ENCODE results near the gene CARD10.

CARD10 gene, protein sequence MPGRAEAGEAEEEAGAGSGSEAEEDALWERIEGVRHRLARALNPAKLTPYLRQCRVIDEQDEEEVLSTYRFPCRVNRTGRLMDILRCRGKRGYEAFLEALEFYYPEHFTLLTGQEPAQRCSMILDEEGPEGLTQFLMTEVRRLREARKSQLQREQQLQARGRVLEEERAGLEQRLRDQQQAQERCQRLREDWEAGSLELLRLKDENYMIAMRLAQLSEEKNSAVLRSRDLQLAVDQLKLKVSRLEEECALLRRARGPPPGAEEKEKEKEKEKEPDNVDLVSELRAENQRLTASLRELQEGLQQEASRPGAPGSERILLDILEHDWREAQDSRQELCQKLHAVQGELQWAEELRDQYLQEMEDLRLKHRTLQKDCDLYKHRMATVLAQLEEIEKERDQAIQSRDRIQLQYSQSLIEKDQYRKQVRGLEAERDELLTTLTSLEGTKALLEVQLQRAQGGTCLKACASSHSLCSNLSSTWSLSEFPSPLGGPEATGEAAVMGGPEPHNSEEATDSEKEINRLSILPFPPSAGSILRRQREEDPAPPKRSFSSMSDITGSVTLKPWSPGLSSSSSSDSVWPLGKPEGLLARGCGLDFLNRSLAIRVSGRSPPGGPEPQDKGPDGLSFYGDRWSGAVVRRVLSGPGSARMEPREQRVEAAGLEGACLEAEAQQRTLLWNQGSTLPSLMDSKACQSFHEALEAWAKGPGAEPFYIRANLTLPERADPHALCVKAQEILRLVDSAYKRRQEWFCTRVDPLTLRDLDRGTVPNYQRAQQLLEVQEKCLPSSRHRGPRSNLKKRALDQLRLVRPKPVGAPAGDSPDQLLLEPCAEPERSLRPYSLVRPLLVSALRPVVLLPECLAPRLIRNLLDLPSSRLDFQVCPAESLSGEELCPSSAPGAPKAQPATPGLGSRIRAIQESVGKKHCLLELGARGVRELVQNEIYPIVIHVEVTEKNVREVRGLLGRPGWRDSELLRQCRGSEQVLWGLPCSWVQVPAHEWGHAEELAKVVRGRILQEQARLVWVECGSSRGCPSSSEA

DNA sequence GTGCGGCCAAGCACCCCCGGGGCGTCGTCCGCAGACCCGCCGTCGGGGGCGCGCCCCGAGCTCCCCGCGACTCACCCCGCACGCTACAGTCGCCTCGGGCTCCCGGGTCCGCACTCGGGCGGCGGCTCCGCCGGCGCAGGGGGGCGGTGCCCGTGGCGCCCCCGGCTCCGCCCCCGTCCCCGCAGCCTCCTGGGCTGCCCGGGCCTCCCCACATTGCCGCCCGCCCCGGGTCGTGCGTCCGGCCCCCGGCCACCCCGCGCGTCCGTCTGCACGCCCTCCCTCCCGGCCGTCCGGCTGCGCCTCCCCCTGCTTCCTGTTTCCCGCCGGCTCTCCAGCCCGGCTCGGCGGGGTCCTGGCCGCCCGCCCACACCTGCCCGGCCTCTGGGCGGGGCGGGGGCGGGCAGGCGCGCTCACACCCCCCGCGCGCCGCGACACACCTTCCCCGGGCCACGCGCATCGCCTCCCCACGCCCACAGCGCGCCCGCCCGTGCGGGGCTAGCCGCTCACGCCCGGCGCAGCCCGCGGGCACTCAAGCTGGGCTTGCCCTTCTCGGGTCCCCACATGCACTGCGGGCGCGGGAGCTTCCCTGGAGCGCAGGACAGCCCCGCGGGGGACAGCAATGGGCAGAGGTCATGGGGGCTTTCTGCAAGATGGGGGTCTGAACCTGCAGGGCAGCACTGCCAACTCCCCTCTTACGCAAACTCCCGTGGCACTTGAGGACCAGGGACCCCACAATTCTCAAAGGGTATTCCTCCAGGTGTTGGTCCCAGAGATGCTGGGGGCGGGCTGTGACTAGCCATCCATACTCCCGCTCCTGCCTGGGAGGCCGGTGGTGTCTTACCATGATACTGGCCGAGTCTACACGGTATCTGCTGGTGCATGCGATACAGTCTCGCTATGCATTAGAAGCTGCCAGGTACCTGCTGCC lies at the start of gene CARD10:
TSS of gene CARD10 (minus strand) at position 148 of the 928 bp plus-strand sequence. CDS start 215 bp downstream, outside the sequence.
- DNase-seq, result no peak

DNA sequence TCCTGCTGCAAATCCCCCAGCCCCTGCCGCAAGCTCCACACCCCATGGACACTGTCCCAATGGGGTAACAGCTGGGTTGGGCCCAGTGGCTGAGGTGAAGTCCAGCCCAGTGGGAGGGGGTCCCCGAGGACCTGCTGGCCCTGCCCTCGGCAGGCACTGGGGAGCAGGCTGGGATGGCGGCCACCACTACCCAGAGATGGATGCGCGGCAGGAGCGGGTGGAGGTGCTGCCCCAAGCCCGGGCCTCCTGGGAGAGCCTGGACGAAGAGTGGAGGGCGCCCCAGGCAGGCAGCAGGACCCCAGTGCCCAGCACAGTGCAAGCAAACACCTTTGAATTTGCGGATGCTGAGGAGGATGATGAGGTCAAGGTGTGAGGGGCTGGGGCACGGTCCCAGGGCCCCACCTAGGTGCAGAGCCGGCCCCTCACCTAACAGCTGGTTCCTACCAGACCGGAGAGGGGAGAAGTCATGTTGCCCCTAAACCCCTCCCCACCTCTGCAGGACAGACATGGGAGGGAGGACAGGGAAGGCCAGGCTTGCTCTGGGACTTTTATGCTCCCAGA lies 49.3 kb upstream of the CARD10 start:
- DNase-seq, result no peak

DNA sequence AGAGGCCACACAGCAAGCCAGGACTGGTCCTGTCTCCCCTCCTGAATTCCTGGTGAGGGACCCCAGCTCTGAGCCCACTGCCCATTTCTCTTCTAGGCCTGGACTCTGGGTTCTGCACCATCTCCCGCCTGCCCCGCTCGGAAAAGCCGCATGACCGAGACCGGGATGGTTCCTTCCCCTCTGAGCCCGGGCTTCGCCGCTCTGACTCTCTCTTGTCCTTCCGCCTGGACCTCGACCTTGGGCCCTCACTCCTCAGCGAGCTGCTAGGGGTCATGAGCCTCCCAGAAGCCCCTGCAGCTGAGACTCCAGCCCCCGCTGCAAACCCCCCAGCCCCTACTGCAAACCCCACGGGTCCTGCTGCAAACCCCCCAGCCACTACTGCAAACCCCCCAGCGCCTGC lies 48.8 kb upstream of the CARD10 start:
- no peak for DNase-seq

DNA sequence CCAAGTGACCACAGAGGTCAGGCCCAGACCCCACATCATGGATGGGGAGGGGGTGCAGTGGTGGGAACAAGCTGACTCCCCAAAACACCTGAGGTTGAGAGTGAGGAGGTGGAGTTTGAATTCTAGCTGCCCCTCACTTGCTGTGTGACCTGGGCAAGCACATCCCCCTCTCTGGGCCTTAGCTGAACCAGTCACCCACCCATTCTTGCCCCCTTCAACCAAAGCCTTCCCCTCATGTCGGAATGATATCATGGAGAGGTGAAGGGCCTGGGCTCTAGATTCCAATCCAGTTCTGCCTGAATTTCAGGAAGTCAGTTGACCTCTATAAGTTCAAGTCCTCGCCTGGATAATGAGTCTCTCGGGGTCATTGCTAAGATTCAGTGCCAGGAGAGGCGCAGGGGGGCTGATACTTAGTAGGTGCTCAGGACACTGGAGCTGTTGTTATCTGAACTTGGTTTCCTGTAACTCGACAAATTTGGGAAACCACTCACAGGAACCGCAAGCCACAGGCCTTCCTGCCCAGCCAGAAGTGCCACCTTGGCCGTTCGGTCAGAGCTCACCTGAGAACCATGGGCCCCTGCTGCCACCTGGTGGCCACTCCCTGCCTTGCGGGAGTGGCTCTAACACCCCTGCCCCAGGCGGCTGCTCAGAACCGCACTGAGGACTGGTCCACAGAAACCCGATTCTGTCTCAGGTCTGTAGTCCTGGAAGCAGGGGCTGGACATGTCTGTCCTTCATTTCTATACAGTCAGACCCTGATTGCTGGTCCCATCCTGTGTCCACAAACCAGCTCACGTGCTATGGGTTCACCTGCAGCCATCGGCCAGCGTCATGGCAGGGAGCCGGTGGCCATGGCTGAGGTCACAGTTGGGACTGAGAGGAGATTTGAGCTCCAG lies 47.9 kb upstream of the CARD10 start:
- peak; percentile 55 for DNase-seq

DNA sequence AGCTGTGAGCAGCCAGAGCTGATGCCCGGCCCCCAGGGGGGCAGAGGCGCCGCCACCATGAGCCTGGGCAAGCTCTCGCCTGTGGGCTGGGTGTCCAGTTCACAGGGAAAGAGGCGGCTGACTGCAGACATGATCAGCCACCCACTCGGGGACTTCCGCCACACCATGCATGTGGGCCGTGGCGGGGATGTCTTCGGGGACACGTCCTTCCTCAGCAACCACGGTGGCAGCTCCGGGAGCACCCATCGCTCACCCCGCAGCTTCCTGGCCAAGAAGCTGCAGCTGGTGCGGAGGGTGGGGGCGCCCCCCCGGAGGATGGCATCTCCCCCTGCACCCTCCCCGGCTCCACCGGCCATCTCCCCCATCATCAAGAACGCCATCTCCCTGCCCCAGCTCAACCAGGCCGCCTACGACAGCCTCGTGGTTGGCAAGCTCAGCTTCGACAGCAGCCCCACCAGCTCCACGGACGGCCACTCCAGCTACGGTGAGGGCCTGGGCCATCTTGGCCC lies 47.2 kb upstream of the CARD10 start:
- DNase-seq, result no peak

DNA sequence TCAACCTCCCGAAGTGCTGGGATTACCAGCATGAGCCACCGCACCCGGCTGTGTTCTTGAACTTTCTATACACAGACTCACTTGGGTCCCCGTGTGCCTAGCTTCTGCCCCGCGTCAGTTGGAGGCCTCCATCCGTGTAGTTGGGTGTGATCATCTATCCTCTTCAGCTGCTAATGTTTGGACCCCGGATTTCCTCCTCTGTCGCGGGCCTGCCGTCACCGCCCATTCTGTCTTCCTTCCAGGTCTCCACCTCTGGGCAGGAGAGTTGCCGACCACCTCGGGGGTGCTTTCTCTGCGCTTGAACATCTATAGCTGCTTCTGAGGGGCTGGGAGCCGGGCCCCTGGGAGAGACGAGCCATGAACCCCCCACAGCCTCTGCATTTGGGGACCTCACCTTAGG lies 46.6 kb upstream of the CARD10 start:
- no peak for DNase-seq

DNA sequence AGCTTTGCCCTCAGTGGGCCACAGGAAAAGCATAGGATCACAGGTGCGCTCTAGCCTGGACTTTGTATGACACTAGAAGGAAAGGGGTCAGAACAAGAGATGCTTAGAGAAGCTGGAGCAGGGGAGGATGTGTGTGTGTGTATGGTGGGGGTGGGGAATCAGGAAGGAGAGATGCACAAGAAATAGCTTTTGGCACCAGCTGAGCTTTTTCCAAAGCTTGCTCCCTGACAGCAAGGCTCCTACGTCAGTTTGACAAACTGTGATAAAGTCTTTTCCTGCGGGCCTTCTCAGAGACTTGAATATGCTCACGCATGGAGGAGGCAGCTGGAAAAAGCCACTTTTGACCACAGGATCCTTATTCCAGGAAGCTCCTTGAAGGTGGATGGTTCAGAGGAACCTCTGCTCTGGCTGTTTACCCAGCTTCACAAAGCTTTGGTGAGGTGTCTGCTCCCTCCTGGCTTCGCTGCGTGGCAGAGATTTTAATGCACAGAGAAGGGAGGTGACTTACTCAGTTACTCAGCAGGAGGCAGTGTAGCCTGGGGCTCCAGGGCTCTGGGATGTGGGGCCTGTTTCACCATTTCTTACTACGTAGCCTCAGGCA lies 45.0 kb upstream of the CARD10 start:
- DNase-seq, result no peak

DNA sequence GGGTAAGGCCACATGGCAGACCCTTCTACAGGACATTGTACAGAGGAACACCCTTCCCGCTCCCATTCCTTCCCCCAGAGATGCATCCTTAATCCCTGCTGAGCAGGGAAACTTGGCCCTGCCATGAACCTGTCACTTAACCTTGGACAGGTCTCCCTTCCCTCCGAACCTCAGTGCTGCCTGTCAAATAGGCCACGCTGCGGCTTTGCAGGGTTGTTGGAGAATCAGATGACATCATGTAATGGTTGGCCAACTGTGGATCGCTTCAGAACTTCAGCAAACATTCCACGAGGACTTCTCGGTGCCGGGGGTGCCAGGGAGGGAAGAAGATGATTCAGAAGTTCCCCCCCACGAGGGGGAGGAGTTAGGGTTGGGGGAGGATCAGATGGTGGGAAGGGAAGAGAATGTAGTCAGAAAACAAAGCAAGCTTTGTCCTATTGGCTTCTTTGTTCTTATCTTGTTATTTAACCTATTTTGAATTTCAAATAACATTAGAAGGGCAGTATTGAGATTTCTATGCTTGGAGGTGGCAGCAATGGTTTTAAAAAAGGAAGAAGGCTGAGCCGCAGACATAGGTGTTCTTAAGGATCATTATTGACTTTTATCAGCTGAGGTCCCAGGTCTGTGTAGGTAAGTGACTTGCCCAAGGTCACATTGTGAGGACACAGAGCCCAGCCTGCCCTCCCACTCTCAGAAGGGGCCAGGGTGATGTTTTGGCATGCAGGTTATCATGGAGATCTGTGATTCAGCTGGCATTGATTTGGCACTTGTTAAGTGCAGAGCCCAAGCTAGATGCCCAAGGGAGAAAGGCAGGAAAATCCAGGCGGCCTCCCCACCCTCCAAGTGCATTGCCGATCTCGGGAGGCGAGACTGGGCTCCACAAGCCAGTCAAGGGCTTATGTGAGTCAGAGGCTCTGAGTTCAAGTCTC lies 44.2 kb upstream of the CARD10 start:
- no peak for DNase-seq

DNA sequence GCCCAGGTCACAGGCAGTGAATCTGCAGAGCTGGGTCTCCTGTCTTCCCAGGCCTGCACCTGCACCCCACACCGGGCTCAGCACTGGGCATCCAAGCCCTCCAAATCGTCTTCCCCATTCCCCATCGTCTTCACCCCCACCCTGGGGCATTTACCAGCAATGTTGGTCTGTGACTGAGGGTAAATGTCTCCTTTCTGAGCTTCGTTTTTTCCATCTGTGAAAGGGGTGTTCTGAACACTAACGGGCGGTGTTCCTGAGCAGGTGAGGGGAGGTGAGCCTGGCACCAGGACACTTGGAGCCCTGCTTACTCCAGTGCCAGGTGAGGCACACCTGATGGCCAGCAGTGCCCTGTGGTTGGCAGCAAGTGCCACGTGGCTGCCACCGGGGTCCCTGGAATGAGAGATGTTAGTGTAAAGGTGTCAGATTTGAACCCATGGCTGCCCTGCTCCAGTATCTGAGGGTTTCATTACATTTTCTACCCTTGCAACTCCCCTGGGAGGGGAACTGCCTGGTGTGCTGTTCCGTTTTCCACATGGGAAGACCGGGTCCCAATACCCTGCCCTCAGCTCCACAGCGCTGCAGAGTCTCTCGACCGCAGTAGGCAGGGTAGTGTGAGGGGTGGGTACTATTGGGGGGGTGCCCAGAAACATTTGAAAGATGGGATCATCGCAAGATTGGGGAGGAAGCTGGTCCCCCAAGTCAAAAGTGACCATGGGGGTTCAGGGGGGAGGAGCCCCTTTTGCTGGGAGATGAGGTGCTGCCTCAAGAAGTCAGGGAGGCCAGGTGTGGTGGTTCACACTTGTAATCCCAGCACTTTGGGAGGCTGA lies 43.0 kb upstream of the CARD10 start:
- no peak for DNase-seq

DNA sequence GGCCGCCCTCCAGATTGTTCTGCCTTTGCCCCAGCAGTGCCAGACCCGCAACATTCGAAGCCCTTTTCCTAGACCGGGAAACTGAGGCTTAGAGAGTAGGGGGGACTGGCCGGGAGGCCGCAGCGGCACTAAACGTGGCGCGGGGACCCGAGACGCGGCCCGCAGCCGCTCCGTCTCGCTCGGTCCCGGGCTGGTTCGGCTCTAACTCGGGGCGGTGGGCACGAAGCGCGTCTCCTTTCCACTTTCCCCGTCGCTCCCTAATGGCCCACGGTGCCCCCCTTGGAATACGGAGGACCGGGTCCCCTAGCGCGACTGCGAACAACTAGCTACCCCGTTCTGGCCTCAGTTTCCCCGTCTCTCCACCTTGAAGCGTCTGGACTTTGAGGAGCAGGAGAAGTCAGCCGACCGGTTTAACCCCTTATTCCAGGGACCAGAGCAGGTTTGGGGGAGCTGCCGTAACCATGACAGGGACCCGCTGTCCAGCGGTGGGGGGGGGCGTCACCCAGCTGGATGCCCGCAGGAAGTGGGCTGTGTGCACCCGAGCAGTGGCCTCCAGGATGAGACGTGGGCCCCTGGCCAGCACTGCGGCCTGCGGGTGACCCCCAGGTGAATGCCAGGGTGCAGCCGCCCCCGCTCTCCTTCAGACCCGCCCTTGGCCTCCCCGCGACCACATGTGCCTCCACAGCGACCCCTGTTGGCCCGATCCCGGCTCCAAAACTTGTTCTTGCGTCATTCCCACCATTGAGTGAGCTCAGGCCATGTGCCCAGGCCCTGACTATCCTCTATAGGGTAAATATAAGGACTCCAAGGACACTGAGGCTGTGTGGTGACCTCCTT lies 42.2 kb upstream of the CARD10 start:
- peak; percentile 29 for DNase-seq

DNA sequence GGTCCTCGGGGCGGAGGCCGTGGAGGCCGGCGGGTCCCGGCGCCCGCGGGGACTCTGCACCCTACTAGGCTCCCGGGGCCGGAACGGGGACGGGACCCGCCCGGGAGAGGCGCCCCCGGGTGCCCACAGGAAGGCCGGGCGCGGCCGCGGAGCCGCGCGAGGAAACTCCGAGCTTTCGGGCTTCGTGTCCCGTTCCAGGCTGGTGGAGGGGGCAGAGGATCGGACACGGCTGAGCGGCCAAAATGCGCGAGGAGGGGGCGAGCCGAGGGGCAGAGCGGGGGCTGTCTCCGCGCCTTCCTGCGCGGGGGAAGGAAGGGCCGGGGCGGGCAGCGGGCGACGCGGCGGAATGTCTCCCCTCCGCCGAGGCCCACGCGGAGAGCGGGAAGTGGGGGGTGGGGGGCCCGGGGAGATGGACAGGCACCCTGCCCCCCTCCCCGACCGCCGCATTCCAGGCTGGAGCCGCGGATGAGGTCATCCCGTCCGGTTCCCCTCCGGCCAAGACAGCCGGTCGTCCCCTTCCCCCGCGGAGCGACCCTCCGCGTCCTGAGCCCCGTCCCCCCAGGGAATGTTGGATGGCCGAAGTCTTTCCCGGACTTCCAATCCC lies 41.5 kb upstream of the CARD10 start:
- DNase-seq, result no peak

DNA sequence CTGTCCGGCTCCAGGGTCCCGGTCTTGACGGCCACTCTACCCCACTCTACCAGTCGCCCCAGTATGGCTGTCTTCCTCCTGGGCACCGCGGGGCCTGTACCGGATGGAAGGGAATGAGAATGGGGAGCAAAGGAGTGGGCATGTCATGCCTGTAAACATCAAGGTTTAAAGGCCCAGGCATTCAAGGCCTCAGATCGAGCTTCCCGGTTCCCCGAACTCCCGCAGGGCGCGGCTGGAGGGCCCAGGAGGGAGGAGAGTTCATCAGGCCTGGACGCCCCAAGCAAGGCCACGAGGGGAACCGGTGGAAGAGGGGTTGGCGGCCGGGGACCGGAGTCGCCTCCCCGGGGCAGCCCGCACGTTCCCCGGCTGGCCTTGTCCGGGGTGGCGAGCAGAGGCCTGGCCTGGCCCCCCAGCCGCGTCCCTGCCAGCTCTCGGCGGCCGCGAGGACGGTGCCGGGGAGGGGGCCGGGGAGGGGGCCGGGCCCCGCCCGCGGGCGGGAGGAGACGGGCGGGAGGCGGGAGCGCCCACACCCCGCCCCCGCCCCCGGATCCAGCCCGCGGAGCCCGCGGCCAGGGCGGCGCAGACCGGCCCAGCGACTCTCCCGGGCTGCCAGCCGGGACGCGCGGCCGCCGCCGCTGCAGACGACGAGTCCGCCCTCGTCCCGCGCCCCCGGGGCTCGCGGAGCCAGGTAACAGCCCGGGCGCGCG lies 40.8 kb upstream of the CARD10 start, which contains the start of gene CDC42EP1:
TSS of gene CDC42EP1 (plus strand) at position 580 of the 707 bp plus-strand sequence. CDS start 5,870 bp downstream, outside the sequence.
- DNase-seq, result no peak

DNA sequence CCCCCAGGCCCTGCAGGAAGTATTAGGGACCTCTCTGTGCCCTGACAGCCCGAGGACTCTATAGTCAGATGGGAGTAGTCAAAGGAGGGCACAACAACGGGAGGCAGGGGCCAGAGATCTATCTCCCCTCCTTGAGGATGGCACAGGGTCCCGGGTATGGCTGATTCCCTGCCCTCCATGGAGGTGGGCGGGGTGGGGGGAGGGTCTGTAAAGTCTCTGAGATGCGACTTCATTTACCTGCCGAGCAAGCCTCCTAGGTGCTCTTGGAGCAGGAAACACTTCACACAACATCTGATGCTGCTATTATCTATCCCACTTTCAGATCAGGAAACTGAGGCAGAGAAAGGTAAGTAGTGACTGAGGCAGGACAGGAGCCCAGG lies 40.3 kb upstream of the CARD10 start:
- DNase-seq, result no peak

DNA sequence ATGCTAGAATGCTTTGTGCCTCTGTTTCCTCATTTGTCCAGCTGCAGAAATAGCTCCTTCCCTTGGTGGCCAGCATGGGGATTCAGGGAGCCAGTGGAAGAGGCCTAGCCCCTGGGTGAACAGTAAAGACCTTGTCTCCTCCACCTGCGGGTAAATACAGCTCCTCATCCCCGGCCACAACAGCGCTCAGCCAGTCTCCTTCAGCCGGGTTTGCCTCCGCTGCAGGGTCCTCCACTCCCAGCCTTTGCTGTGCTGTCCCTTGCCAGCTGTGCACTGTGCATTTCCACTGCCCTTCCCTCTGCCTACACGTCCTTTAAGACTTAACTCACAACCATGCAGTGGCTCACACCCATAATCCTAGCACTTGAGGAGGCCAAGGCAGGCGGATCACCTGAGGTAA lies 39.6 kb upstream of the CARD10 start:
- no peak for DNase-seq

DNA sequence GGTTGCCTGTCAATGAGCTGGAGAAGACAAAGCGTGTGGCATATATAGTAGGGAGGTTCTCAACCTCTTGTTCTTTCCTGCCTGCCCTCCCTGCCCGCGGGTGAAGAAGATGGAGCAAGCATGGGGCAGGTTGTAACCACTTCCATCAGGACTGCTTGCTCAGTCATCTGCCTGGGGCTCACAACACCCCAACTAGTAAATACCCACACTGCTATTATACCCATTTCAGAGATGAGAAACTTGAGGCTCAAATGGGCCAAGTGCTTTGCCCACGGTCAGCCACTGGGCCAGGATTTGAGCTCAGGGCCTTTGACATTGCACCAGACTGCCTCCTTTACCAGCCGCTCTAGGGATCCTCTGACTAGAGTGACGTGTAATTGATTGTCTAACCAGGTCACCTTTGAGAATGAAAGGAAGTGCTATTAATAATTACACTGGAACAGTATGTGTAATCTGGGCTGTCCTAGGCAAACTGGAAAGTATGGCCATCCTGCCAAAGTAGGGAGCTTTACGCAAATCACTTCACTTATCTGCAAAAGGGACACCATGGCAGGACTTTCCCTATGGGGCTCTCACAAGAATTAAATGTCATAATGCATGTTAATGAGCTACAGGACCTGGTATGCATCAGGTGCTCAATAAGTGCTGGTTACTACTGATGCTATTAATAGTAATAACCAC lies 38.2 kb upstream of the CARD10 start:
- DNase-seq, result no peak

DNA sequence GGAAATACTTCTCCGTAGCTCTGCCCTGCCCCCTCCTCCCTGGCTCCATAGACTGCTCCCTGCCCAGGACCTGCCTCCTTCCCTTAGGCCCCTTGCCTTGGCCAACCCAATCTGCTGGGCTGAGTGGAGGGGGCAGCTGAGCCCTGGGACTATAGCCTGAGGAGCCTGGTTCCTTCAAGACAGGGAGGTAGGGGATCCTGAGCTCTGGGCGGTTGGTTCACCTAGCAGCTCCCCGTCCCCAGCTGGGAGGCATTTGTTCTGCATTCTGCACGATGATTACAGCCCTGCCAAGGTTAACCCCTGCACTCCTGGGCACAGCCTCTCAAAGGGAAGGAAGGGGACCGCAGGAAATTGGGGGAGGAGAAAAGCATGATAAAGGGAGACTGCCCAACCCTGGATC lies 37.5 kb upstream of the CARD10 start:
- no peak for DNase-seq

All from NCI-H1436 (cell line).